HEK293 (cell line): ENCODE results near the gene NEIL3.

Experiments used
- SP3 ChIP-seq: fragments of 450-650 bp; formaldehyde crosslinking; IDR thresholded peaks from 2 replicates; pipeline ENCODE4 v1.5.1; 2016; ENCODE audit warnings: missing biosample characterization, missing genetic modification characterization
- YY1 ChIP-seq: fragments of 450-650 bp; formaldehyde crosslinking; IDR thresholded peaks from 2 replicates; pipeline ENCODE4 v1.5.1; 2018; ENCODE audit warnings: missing biosample characterization, missing genetic modification characterization
- ZBTB20 ChIP-seq: fragments of 450-650 bp; formaldehyde crosslinking; IDR thresholded peaks from 2 replicates; pipeline ENCODE4 v1.5.1; 2016; ENCODE audit warnings: missing biosample characterization, missing genetic modification characterization
- ZFP37 ChIP-seq: fragments of 450-650 bp; formaldehyde crosslinking; IDR thresholded peaks from 2 replicates; pipeline ENCODE4 v1.5.1; 2016; ENCODE audit warnings: missing biosample characterization, missing genetic modification characterization
- ZNF23 ChIP-seq: fragments of 450-650 bp; formaldehyde crosslinking; IDR thresholded peaks from 2 replicates; pipeline ENCODE4 v1.5.1; 2016; ENCODE audit warnings: missing biosample characterization, missing genetic modification characterization, borderline replicate concordance
- ZNF24 ChIP-seq: fragments of 450-650 bp; formaldehyde crosslinking; IDR thresholded peaks from 2 replicates; pipeline ENCODE4 v1.5.1; 2016; ENCODE audit warnings: missing biosample characterization, missing genetic modification characterization
- ZNF26 ChIP-seq: fragments of 450-650 bp; formaldehyde crosslinking; IDR thresholded peaks from 2 replicates; pipeline ENCODE4 v1.5.1; 2016; ENCODE audit warnings: missing biosample characterization, missing genetic modification characterization
- ZNF548 ChIP-seq: fragments of 450-650 bp; formaldehyde crosslinking; IDR thresholded peaks from 2 replicates; pipeline ENCODE4 v1.5.1; 2016; ENCODE audit warnings: missing biosample characterization, missing genetic modification characterization
- TF ChIP-seq, protein P1 (sequence below): fragments of 450-650 bp; formaldehyde crosslinking; IDR thresholded peaks from 2 replicates; pipeline ENCODE4 v1.5.1; 2016; ENCODE audit warnings: missing biosample characterization, missing genetic modification characterization
- TF ChIP-seq, protein P2 (sequence below): fragments of 450-650 bp; IDR thresholded peaks from 2 replicates; pipeline ENCODE4 v1.5.1; 2018; ENCODE audit warnings: missing biosample characterization, missing genetic modification characterization

DNA sequence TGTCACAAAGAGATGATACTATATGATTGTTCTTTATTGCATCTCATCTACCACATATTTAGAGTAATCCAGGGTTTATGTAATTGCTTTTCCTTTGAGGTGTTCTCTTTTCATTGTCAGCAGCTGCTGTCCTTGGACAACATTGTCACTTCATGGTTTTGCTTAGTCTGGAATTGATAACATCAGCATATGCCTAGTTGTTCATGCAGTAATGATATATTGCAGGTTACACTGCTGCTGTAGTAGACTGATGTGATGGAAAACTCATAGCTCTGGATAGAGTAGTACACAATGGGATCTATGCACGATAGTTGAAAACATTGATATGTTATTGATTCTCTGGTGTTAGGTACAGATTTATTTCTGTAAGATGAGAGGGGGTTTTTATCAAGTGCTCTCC, 13.7 kb downstream of the NEIL3 start:
- TF ChIP-seq ZNF24 (no peak), YY1 (tag by site-specific recombination) (no peak), ZNF548 (tag by site-specific recombination) (no peak), ZNF23 (tag by site-specific recombination) (no peak), ZBTB20 (tag by site-specific recombination) (no peak), ZFP37 (tag by site-specific recombination) (no peak), SP3 (no peak), ZNF26 (tag by site-specific recombination) (no peak)
- TF ChIP-seq, protein P1, sequence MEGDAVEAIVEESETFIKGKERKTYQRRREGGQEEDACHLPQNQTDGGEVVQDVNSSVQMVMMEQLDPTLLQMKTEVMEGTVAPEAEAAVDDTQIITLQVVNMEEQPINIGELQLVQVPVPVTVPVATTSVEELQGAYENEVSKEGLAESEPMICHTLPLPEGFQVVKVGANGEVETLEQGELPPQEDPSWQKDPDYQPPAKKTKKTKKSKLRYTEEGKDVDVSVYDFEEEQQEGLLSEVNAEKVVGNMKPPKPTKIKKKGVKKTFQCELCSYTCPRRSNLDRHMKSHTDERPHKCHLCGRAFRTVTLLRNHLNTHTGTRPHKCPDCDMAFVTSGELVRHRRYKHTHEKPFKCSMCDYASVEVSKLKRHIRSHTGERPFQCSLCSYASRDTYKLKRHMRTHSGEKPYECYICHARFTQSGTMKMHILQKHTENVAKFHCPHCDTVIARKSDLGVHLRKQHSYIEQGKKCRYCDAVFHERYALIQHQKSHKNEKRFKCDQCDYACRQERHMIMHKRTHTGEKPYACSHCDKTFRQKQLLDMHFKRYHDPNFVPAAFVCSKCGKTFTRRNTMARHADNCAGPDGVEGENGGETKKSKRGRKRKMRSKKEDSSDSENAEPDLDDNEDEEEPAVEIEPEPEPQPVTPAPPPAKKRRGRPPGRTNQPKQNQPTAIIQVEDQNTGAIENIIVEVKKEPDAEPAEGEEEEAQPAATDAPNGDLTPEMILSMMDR (tag by site-specific recombination) = no peak
- TF ChIP-seq, protein P2, sequence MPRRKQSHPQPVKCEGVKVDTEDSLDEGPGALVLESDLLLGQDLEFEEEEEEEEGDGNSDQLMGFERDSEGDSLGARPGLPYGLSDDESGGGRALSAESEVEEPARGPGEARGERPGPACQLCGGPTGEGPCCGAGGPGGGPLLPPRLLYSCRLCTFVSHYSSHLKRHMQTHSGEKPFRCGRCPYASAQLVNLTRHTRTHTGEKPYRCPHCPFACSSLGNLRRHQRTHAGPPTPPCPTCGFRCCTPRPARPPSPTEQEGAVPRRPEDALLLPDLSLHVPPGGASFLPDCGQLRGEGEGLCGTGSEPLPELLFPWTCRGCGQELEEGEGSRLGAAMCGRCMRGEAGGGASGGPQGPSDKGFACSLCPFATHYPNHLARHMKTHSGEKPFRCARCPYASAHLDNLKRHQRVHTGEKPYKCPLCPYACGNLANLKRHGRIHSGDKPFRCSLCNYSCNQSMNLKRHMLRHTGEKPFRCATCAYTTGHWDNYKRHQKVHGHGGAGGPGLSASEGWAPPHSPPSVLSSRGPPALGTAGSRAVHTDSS (tag by site-specific recombination) = no peak
